GM12872 (cell line): ENCODE measurements around the gene ADGRV1.

Source experiments
- CTCF ChIP-seq: IDR thresholded peaks from 3 replicates; pipeline ENCODE4 v1.5.1; 2011; ENCODE audit warnings: low read depth, mild to moderate bottlenecking, low read length, moderate library complexity; ENCODE audit not compliant: insufficient read depth

The ADGRV1 gene

GRCh38 chr5:90875456-90875855 is 316.9 kb downstream of the ADGRV1 start:
- TF ChIP-seq CTCF = no peak

GRCh38 chr5:90876366-90876765 is 317.8 kb downstream of the ADGRV1 start:
- no peak for TF ChIP-seq CTCF

- TF ChIP-seq CTCF = no peak
Measured at GRCh38 chr5:90877049-90877448, 318.5 kb downstream of the ADGRV1 start.

- no peak for TF ChIP-seq CTCF
Measured at GRCh38 chr5:90878081-90878480, 319.5 kb downstream of the ADGRV1 start.

GRCh38 chr5:90878549-90879196 is 320.1 kb downstream of the ADGRV1 start:
- no peak for TF ChIP-seq CTCF

- no peak for TF ChIP-seq CTCF
Measured at GRCh38 chr5:90881626-90882150, 323.1 kb downstream of the ADGRV1 start.

GRCh38 chr5:90882448-90882847 is 323.9 kb downstream of the ADGRV1 start:
- no peak for TF ChIP-seq CTCF
